Measurements from ENCODE around the gene PAPPA.

The PAPPA gene

DNA sequence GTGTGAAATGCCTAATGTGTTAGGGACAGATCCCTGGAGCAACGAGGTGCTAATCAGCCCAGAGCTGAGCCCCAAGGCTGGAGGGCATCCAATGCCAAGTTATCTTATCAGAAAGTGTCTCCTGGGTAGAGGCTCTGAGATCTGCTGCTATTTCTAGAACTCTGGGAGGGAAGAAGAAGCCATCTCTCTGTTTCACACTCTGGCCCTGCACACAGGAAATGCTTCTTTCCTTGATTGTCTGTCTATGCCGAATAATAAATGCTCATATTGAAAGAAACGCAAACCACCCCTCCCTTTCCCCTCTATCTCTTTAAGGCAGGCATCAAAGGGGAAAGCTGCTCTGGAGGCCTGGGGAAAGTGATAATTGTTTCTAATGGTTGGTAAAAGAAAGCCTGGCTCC, 166.7 kb downstream of the PAPPA start:
- DNase-seq, result no peak

GRCh38 chr9:116322521-116322920, 168.9 kb downstream of the PAPPA start:
- no peak for DNase-seq

DNA sequence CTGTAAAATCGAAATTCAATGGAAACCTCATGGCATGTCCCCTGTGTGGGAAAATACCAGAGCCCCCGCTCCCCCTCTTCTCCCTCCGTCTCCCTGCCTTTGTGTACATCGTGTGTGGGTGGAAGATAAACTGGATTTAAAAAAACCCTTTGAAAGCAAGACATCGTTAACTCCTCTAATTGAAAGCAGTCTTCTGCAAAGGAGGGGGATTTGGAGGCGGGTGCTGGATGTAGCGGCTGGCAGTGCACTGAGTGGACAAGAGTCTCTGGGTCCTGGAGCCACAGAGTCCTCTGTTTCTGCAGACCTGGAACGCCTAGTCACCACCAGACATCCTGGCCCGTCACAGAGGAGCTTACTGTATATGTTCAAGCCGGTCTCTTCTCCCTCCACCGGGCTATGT, 169.4 kb downstream of the PAPPA start:
- no peak for DNase-seq

DNA sequence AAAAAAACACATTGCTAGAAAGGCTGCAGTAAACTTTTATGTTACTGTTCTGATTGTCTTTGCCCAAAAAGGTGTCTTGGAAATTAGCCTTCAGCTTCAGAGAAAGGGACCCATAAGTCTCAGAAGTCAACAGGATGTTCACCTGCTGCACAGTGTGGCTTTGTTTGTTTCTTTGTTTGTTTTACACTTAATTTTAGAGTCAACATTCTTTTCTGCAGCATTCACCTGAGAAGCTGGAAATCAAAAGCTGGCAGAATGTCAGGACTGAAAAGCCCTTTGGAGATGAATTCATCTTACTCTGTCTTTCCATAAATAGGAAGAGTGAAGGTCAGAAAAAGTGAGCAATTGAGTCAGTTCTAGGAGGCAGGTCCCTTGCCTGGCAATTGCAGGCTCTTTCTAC, 170.0 kb downstream of the PAPPA start:
- DNase-seq, result no peak

GRCh38 chr9:116325924-116326323, 172.3 kb downstream of the PAPPA start:
- DNase-seq, result no peak

DNA sequence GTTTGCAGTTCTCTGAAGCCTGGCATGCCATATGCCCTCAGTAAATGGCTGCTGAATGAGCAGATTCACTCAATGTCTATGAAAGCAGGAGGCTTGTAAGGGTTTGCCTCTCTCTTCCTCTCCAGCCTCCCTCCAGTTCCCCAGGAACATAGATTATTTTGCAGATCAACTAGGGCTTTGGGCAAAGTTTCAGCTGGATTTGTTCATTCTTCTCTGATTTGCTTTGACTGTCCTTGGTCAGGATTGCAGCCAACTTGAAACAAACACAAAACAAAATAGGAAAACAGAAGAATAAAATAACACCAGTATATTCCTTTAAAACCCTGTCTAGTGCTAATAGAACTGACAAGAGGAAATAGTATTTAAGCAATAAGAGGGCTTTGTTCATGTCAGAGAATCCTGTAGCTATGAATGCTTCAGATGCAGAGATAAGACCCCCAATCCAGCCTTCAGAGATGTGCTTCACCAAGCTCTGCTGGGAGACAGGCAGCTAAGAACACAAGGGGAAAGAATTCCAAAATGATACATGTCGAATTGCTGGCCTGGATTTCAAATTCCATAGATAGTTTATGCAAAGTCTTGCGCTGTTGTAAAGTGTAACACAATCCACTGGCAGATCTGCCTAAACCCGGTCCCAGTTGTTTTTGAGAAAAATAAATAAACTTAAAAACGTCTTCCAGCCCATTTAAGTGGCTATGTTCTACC, 174.3 kb downstream of the PAPPA start:
- DNase-seq, result no peak

- DNase-seq, result no peak
Observed at GRCh38 chr9:116329470-116329869, 175.9 kb downstream of the PAPPA start.

DNA sequence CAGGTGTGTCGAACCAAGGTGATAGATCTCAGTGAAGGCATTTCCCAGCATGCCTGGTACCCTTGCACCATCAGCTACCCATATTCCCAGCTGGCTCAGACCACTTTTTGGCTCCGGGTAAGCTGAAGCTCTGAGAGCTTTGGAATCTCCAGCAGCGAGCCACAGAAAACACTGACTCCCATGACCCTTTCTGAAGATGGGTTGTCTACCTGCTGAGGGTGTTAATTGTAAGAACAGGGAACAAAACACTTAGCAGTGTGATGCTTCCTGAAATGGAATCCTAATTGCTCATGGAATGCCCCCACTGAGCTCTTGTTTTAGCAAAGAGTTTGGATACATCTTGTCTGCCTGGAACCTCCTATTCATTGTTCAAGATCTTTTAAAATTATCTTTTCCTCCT, 177.7 kb downstream of the PAPPA start:
- DNase-seq, result no peak

- no peak for DNase-seq
Observed at GRCh38 chr9:116332090-116332489, 178.5 kb downstream of the PAPPA start.

- no peak for DNase-seq
Observed at GRCh38 chr9:116333254-116333653, 179.7 kb downstream of the PAPPA start.

DNA sequence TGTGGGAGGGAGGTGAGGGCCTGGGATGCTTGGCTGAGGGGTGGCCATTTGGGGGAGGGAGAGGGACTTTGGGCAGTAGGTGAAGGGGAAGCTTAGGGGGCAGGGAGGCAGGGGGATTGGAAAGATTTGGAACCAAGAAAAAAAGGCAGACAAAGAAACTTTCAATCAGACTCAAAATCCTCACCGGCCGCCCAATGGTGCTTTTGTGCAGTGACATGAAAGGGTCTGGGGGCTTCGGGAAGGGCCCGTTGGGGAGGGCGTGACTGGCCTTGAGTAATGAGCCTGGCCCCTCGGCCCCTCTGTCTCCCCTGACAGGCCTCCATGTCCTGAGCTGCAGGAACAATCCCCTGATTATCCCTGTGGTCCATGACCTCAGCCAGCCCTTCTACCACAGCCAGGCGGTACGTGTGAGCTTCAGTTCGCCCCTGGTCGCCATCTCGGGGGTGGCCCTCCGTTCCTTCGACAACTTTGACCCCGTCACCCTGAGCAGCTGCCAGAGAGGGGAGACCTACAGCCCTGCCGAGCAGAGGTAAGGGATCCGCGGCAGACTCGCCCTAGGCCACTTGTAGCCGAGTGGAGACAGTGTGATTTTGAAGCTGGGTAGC, 181.1 kb downstream of the PAPPA start:
- DNase-seq, result no peak

- no peak for DNase-seq
Observed at GRCh38 chr9:116335392-116335791, 181.8 kb downstream of the PAPPA start.

DNA sequence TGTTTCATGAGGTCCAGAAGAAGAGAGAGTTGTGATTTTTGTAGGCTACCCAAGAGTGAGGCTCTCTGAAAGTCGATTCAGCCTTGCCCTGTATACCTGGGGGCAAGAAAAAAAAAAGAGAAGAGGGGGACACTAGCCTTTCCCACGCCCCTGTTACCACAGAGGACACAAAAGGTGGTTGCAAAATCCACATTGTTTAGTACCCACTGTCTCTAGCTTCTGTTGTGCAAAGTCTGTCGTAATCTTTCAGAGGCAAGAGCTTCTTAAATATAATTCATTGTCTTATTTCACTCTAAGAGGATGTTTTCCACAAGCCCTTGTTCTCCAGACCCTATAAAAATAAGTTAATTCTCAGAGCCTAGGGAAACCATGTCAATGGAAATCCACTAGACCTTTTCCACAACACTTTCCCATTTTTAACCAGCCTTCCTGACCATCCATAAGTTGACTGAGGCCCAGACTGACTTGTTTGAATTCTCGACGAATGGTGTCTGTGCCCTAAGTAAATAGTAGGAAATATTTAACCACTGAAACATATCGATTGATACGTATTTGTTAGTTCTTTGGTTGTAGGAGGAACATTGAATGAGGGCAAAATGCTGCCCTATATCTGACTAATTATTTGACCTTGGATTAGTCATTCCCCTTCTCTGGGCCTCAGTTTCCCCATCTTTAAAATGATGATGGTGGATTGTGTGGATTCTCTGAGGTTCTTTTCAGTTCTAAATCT, 182.7 kb downstream of the PAPPA start:
- no peak for DNase-seq

GRCh38 chr9:116337015-116337414, 183.4 kb downstream of the PAPPA start:
- DNase-seq, result no peak

- DNase-seq, result no peak
Observed at GRCh38 chr9:116340270-116340669, 186.7 kb downstream of the PAPPA start.

- DNase-seq, result no peak
Observed at GRCh38 chr9:116342061-116342460, 188.5 kb downstream of the PAPPA start.

DNA sequence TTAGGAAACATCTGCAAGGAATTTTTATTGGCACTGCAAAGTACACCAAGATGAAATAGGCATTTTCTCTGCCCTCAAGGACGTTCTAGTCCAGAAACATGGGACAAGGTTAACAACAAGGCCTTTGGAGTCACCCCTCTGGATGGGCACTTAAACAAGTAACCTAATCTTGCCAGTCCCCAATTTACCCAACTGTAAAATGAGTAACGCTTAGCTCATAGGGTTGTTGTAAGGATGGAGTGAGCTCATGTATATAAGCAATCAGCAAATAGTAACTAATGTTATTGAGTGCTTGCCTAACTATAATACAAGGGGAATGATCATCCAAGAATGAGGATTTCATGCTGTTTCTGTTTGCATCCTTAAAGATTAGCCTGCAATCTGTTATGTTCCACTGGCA, 189.3 kb downstream of the PAPPA start:
- DNase-seq, result no peak

- DNase-seq, result no peak
Observed at GRCh38 chr9:116344416-116344815, 190.8 kb downstream of the PAPPA start.

DNA sequence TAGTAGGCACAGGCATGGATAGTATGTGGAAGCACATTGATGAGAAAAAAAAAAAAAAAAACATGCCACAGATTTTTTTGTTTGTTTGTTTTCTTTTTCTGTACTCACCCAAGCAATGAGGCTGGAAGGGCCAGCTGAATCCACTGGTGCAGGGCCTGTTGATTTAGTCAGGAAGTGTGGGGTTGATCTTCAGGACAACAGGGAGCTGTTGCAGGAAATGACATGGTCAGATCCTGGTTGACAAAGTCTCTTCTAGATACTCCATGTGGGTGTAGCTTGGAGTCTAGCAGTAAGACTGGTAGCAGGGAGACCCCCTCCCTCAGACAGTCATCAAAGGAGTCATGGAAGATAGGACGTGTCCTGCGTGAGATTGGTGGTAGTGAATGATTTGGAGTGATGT, 191.8 kb downstream of the PAPPA start:
- no peak for DNase-seq

DNA sequence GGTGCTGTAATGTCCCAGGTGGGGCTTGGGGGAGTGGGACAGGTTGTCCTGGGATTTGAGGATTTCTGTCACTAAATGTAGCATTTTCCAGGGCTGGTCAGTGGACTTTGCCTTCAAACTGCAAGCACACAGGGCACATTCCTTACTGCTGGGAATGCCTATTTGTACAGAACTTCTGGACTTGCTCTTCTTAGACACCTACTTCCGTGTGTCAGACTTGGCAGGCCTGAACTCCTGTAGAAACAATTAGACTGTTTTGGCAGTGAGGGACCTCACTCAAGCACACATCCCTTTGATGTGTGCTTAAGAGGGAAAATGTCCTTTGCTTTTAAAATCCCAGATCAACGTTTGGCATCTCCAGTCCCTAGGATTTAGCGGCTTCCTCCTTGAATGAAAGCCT, 192.2 kb downstream of the PAPPA start:
- no peak for DNase-seq

GRCh38 chr9:116349684-116350083, 196.1 kb downstream of the PAPPA start:
- no peak for DNase-seq

GRCh38 chr9:116350213-116350612, 196.6 kb downstream of the PAPPA start:
- no peak for DNase-seq

- no peak for DNase-seq
Observed at GRCh38 chr9:116352958-116353357, 199.4 kb downstream of the PAPPA start.

DNA sequence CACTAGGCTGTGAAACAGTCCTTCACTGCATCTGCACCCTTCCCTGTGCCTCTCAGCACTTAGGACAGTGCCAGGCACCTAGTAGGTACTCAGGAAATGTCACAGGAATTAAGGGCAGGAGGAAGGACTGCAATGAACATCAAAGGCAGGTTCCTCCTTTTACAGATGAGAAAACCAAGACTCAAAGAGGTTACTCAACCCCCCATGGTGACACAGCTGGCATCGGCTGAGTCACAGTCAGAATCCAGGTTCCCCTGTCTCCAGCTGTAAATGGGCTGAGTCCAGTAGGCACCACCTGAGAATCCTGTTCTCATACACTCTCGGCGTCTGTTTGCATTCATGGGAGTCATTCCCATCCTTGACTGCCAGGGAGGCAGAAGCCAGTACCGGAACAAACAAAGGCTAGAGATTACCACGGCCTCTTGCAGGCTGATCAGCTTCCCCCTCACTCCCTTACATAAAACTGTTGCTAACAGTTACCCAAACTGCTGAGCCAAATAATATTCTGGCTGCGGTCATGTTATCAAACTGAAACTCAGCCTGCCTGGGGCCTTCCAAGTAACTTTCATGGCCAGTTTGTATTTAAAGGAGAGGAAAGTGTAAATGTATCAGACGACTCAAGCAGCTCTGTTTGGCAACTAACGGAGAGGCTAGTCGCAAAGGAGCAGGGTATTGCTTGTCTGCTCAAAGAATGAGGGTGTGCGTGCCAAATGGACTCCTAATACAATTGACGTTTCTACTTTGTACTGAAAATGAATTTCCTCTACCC, 201.7 kb downstream of the PAPPA start:
- no peak for DNase-seq

Data from stimulated activated CD4-positive, alpha-beta T cell treated with anti-CD3 and anti-CD28 coated beads, Interleukin-4, amount 100 ng/mL, for 24 hours (primary cell).